GM23248 (cell line): Measurements from ENCODE around the gene TMEM244.

Experiments used
- EZH2 ChIP-seq: fragments of 200-600 bp; sonication (generic); IDR thresholded peaks from 2 replicates; pipeline ENCODE4 v1.6.1; 2018; ENCODE audit warnings: antibody characterized with exemption, mild to moderate bottlenecking; ENCODE audit not compliant: insufficient read depth, poor library complexity, severe bottlenecking
- EZH2phosphoT487 ChIP-seq: fragments of 200-600 bp; sonication (generic); IDR thresholded peaks from 2 replicates; pipeline ENCODE4 v1.6.1; 2018; ENCODE audit warnings: antibody characterized with exemption, moderate library complexity, mild to moderate bottlenecking, low read depth; ENCODE audit not compliant: insufficient read depth

- TF ChIP-seq EZH2phosphoT487 (no peak), EZH2 (no peak)
Observed at GRCh38 chr6:129886401-129887155, 25.5 kb upstream of the TMEM244 start.
